Adrenal gland (tissue), 5 donors: ENCODE results near the gene PAM16.

Experiments
- CTCF ChIP-seq, 6 experiments: fragments of 450-650 bp in 4 of 6; fragments of 200-600 bp in 2 of 6; sonication (generic) in 1 of 6; IDR thresholded peaks; 1 replicate in 5 of 6; 2 replicates in 1 of 6; pipeline versions ENCODE4 v1.5.1 to v1.8.0; 2016 to 2021; ENCODE audit warnings: antibody characterized with exemption in 6 of 6, mild to moderate bottlenecking in 2 of 6, moderate library complexity in 1 of 6
- POLR2A ChIP-seq, 2 donors: fragments of 450-650 bp; IDR thresholded peaks; one replicate each; pipeline ENCODE4 v1.6.1; 2017; ENCODE audit warnings: antibody characterized with exemption in 2 of 2, mild to moderate bottlenecking in 2 of 2, moderate library complexity in 1 of 2
- donor health status: DM: no; HTN: no; CAD: no.

- no peak for TF ChIP-seq CTCF (IDR thresholded peaks at IDR 0.05)
- no peak for TF ChIP-seq POLR2A (IDR thresholded peaks at IDR 0.05)
Observed at GRCh38 chr16:4358236-4358635, 7.1 kb upstream of the PAM16 start.
